Testis (tissue), 3 donors: ENCODE measurements around the gene FITM1. TPM values are rescaled to one million over a fixed set of nuclear protein-coding genes. Genes with fewer than 3 reads are reported as not detected.

Source experiments
- DNase-seq: peaks from one replicate; pipeline ENCODE4 v3.0.0-alpha.2; 2019
- H3K27ac ChIP-seq, 2 donors: fragments of 200-600 bp; sonication (generic); one replicate each; pipeline ENCODE4 v1.5.1; 2019
- H3K27me3 ChIP-seq: fragments of 200-600 bp; sonication (generic); one replicate; pipeline ENCODE4 v1.5.1; 2019
- H3K36me3 ChIP-seq: fragments of 200-600 bp; sonication (generic); one replicate; pipeline ENCODE4 v1.5.1; 2017; ENCODE audit warnings: low read depth; ENCODE audit errors: missing control alignments
- H3K4me1 ChIP-seq: fragments of 200-600 bp; sonication (generic); one replicate; pipeline ENCODE4 v1.5.1; 2019
- H3K4me3 ChIP-seq, 2 donors: fragments of 200-600 bp; sonication (generic); one replicate each; pipeline ENCODE4 v1.5.1; 2017 to 2019
- H3K9me3 ChIP-seq: fragments of 200-600 bp; sonication (generic); one replicate; pipeline ENCODE4 v1.5.1; 2017
- POLR2A ChIP-seq: fragments of 450-650 bp; IDR thresholded peaks from one replicate; pipeline ENCODE4 v1.6.1; 2017; ENCODE audit warnings: antibody characterized with exemption, mild to moderate bottlenecking, moderate library complexity
- WGBS, 2 donors: methylation state at CpG; one replicate each; pipeline ENCODE4 v1.1.5; 2018; 5-methylcytosine and 5-hydroxymethylcytosine counted together
- intact Hi-C: fragments of 100-400 bp; cut with DNase I; formaldehyde crosslinking; loops from one replicate; pipeline ENCODE4 v1.15.1; 2023; ENCODE audit warnings: low total_unique reads
- polyA plus RNA-seq: library from polyadenylated mRNA; stranded (reverse); fragments of 350-450 nt; fragmentation: Illumina TruSeq; extraction: RNeasy Lipid Tissue Mini Kit (QIAGEN cat#74804); gene quantifications from one replicate; pipeline ENCODE4 v1.2.3, GENCODE V29; 2014; ENCODE audit warnings: low read depth, low replicate concordance; ENCODE audit not compliant: insufficient read depth
- total RNA-seq, 2 donors: library from RNA; depleted of rRNA; stranded (reverse); fragments of >200 nt; gene quantifications; one replicate each; pipeline ENCODE4 v1.2.3, GENCODE V29; 2016
- TF ChIP-seq, protein P1 (sequence below), 3 experiments: fragments of 450-650 bp in 2 of 3; fragments of 200-600 bp in 1 of 3; sonication (generic) in 1 of 3; IDR thresholded peaks; one replicate each; pipeline ENCODE4 v1.5.1; 2016 to 2019; ENCODE audit warnings: antibody characterized with exemption in 3 of 3, mild to moderate bottlenecking in 2 of 3, moderate library complexity in 1 of 3

FITM1 gene
- total and polyA plus RNA-seq, 3 donors from 2014 or later, result 2.2 to 3.7 (median 3.5) TPM

DNA sequence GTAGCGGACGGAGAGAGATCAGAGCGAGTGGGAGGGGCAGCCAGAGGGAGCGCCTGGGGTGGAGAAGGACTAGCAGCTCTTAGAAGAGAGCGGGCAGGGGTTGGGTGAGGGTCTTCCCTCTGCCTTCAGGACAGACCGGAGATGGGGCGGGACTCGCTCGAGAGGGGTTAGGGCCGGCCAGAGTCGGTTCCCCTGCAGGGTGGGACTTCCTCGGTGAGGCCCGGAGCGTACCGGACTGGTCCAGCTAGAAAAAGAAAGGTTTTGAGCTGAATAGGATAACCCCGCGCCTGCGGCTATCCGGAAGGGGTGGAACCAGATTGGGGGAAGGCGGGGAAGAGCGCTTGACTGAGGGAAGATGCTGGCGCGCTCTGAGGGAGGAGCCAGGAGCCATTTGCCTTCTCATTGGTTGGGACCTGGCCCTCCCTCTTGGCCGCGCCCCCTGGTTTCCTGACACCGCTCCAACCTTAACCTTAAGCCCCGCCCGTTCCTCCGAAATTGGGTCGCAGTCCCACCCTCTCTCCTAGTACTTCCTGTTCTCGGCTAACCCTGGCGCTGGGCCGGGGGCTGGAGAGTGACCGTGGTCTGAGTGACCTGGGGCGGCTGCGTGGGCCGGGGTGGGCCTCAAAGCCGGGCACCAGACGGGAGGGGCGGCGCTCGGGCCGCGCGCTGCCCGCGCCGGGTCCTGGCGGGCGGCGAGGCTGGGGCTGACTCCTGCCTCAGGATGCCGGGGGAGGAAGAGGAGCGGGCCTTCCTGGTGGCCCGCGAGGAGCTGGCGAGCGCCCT is 16.7 kb downstream of the FITM1 start, which contains the start of gene RNF31:
RNF31 (plus strand) TSS at position 521 of the 783 bp plus-strand sequence; CDS start at position 722, 201 bp downstream.
- Histone ChIP-seq H3K4me1 (peaks cover 17% of the 10 kb centered on the region), H3K36me3 (no peaks in the 10 kb centered on the region), H3K9me3 (no peaks in the 10 kb centered on the region), H3K27me3 (no peaks in the 10 kb centered on the region), H3K4me3 (peak within 1 kb of the TSS; percentile 91 to 95), H3K27ac (peak within 1 kb of the TSS; percentile 89 to 91)
- no peak for TF ChIP-seq POLR2A
- TF ChIP-seq, protein P1, sequence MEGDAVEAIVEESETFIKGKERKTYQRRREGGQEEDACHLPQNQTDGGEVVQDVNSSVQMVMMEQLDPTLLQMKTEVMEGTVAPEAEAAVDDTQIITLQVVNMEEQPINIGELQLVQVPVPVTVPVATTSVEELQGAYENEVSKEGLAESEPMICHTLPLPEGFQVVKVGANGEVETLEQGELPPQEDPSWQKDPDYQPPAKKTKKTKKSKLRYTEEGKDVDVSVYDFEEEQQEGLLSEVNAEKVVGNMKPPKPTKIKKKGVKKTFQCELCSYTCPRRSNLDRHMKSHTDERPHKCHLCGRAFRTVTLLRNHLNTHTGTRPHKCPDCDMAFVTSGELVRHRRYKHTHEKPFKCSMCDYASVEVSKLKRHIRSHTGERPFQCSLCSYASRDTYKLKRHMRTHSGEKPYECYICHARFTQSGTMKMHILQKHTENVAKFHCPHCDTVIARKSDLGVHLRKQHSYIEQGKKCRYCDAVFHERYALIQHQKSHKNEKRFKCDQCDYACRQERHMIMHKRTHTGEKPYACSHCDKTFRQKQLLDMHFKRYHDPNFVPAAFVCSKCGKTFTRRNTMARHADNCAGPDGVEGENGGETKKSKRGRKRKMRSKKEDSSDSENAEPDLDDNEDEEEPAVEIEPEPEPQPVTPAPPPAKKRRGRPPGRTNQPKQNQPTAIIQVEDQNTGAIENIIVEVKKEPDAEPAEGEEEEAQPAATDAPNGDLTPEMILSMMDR (IDR thresholded peaks at IDR 0.05), result no peak
- DNase-seq, result peak; percentile 99
- intact Hi-C loops, result no loop called here
- 0 to 1% methylated on average over 29 to 51 of the region's 57 CpGs for WGBS, 2 donors

DNA sequence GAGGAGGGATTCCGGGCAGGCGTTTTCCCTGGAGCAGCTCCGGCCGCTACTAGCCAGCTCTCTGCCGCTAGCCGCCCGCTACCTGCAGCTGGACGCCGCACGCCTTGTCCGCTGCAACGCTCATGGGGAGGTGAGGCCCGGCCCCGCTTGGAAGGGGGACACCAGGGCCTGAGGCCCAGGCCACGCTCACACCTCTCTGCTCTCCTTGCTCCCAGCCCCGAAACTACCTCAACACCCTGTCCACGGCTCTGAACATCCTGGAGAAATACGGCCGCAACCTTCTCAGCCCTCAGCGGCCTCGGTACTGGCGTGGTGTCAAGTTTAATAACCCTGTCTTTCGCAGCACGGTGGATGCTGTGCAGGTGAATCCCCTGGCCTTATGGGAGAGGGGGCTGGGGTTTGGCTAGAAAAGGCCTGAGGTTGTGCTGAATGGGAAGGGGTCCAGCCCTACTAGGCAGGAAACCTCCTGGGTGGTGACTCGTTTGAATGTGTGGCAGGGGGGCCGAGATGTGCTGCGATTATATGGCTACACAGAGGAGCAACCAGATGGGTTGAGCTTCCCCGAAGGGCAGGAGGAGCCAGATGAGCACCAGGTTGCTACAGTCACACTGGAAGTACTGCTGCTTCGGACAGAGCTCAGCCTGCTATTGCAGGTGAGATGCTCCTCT is 17.4 kb downstream of the FITM1 start:
- no peak for DNase-seq
- no peaks in the 10 kb centered on the region for H3K36me3 ChIP-seq
- H3K27me3 ChIP-seq, result no peaks in the 10 kb centered on the region
- H3K27ac ChIP-seq, result peak overlapping the region; percentile 73 to 89
- TF ChIP-seq, protein P1 (IDR thresholded peaks at IDR 0.05), result no peak
- TF ChIP-seq POLR2A, result no peak
- WGBS, 2 donors, result 2 to 11% methylated on average over 14 to 29 of the region's 29 CpGs
- intact Hi-C loops, result no loop called here
- peaks cover 15% of the 10 kb centered on the region for H3K4me1 ChIP-seq
- no peaks in the 10 kb centered on the region for H3K9me3 ChIP-seq
- peak overlapping the region; percentile 91 to 95 for H3K4me3 ChIP-seq

DNA sequence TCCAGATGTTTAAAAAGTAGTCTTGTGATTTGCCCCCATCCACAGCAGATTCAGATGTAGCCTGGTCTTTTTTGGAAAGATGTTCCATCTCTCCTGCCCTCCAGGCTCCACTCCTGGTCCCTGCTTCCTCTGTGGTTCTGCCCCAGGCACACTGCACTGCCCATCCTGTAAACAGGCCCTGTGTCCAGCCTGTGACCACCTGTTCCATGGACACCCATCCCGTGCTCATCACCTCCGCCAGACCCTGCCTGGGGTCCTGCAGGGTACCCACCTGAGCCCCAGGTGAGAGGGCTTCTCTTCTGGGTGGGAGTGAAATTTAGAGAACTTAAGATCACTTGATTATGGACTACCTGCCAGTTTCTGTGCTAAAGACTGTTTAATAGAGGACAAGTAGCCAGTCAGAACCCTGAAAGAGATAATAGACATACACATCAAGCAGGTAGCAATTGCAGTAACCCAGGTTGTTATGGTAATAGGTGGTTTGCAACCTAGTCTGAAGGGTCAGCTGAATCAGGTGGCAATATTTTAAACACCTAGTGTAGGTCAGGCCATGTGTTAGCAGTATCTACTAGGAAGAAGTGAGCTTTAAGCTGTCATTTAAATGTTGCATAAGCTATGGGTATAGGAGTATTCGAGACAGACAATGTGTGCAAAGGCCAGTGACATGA is 19.0 kb downstream of the FITM1 start:
- no peak for DNase-seq
- intact Hi-C loops, result no loop called here
- WGBS, 2 donors, result 92 to 93% methylated on average over 3 of the region's 3 CpGs
- Histone ChIP-seq H3K27ac (no peak overlapping the region), H3K27me3 (no peaks in the 10 kb centered on the region), H3K4me1 (peaks cover 15% of the 10 kb centered on the region), H3K9me3 (no peaks in the 10 kb centered on the region), H3K36me3 (no peaks in the 10 kb centered on the region), H3K4me3 (no peak overlapping the region)
- no peak for TF ChIP-seq POLR2A
- TF ChIP-seq, protein P1 (IDR thresholded peaks at IDR 0.05), result no peak

DNA sequence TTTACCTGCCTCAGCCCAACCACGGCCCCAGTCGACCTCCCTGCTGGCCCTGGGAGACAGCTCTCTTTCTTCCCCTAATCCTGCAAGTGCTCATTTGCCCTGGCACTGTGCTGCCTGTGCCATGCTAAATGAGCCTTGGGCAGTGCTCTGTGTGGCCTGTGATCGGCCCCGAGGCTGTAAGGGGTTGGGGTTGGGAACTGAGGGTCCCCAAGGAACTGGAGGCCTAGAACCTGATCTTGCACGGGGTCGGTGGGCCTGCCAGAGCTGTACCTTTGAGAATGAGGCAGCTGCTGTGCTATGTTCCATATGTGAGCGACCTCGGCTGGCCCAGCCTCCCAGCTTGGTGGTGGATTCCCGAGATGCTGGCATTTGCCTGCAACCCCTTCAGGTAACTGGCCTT is 19.6 kb downstream of the FITM1 start:
- intact Hi-C loops, result no loop called here
- no peaks in the 10 kb centered on the region for H3K36me3 ChIP-seq

More for the DNA sequence above, 19.6 kb downstream of the FITM1 start:
- no peak overlapping the region for H3K27ac ChIP-seq
- no peaks in the 10 kb centered on the region for H3K9me3 ChIP-seq
- no peaks in the 10 kb centered on the region for H3K27me3 ChIP-seq
- no peak overlapping the region for H3K4me3 ChIP-seq
- H3K4me1 ChIP-seq, result peaks cover 15% of the 10 kb centered on the region
- 88 to 89% methylated on average over 9 of the region's 9 CpGs for WGBS, 2 donors
- no peak for DNase-seq
- no peak for TF ChIP-seq POLR2A
- TF ChIP-seq, protein P1 (IDR thresholded peaks at IDR 0.05), result no peak
